Activated gamma-delta T cell treated with Interleukin-2 at 50 U/mL for 16 hours (primary cell): ENCODE data around the gene CCM2L.

Experiments used
- DNase-seq: peaks from one replicate; pipeline ENCODE4 v3.0.0-alpha.2; 2020

Gene CCM2L

DNA sequence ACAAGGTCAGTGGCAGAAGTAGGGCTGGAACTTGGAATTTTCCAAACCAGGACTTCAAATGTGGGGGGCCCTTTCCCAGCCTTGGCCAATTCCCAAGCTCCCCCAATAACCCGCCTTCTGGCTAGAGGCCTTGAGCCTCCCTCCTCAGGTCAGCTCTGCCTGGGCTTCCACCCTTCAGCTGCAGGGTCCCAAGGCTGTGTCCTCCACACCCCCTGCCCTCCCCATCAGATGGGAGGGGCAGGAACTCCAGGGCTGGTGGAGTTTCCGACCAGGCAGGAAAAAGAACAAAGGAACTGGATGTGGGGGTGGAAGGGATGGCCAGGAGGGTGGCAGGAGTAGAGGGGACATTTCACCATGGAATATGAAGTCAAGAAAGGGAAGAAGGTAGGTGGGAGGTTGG lies at the start of gene CCM2L:
CCM2L (plus strand) TSS at position 338 of the 400 bp plus-strand sequence; CDS start at position 355, 17 bp downstream.
- no peak for DNase-seq

DNA sequence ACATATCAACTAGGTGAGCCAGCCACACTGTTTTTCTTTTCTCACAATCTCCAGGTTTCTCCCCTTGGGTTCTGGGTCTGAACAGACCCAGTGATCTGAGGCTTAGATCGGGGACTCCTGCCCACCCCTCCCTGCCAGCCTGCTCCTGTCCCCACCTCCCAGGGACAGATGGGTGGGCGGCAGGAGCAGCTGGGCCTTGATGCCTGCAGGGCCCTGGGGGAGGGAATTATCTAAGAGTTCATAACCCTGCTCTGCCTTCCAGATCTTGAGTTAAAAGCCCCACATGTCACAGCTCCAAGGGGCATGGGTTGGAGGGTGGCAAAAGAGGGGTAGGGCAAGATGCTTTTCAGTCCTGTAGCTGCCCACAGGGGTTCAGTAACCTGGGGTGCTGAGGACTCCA lies 47.5 kb upstream of the CCM2L start:
- DNase-seq, result no peak

DNA sequence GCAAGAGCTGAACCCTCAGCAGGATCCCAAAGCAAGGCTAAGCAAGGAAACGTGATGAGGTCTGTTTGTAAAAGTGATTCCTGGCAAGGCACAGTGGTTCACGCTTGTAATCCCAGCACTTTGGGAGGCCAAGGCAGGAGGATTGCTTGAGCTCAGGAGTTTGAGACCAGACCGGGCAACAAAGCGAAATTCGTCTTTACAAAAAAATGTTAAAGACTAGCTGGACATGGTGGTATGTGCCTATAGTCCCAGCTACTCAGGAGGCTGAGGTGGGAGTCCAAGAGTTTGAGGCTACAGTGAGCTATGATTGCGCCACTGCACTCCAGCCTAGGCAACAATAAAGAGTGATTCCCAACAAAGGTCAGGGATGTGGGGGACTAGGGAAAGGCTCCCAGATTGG lies 46.3 kb upstream of the CCM2L start:
- no peak for DNase-seq

DNA sequence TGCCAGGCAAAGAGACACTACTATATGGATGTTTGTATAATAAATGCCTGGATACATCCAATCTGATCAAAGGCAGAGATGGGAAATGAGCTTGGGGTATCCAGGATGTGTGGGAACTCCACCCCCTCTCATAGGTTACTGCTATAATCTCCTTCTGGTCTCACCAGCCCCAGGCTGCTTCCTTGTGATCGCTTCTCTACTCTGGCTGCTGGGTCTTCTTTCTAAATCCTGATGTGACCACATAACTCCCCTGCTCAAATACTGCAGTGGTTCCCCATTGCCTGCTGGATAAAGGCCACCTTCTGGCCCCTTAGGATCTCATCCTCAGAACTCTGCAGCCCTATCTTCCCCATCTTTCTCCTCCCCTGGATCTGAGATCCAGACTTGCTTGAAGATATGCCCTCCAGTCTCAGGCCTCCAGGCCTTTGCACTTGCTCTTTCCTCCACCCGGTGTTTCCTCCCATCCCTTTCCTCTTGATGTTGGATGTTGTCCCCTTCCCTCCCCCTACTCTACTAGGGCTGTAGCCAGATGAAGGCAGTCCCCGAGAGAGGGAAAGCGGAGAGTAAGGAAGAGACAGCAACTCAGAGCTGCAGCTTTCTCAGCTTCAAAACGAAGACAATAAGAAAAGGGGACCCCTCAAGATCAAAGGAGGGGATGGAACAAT lies 43.1 kb upstream of the CCM2L start:
- no peak for DNase-seq

DNA sequence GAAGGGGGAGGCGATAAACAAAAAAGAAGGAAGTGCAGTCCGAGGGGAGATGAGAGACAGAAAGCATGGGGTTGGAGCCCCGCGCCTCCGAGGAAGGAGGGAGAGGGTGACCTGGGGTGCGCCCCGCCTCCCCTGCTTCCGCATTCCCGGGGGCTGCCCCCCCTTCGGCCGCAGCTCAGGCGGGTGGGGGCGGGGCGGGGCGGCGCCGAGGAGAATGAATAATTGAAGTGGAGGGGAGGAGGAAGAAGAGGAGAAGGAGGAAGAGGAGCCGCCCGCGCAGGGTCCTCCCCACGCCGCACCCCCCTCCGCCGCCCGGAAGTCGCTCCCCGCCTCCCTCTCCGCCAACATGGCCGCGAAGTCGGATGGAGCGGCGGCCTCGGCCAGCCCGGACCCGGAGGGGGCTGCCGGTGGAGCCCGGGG lies 42.4 kb upstream of the CCM2L start, which contains the start of gene XKR7:
XKR7 (plus strand) TSS at position 322 of the 420 bp plus-strand sequence; CDS start at position 347, 25 bp downstream.
- DNase-seq, result no peak

DNA sequence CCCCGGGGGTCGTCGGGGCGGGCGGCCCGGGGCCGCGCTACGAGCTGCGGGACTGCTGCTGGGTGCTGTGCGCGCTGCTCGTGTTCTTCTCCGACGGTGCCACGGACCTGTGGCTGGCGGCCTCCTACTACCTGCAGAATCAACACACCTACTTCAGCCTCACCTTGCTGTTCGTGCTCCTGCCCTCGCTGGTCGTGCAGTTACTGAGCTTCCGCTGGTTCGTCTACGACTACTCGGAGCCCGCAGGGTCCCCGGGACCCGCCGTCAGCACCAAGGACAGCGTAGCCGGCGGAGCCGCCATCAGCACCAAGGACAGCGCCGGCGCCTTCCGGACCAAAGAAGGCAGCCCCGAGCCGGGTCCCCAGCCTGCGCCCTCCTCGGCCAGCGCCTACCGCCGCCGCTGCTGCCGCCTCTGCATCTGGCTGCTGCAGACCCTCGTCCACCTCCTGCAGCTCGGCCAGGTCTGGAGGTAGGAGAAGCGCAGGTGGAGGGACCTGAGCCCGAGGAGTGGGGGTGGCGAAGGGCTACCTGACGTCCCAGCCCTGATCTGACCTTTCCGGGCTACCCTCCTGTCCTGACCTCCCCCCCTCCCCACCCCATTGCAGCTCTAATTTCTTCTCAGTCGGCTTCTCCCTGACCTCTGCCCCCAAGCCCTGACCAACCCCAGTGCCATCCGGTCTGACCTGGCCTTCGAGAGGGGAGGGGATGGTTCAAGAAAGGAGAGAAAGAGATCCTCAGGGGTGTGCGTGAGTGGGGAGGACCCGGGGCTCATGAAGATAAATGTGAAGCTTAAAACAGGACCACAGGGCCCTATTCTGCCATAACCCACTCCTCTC lies 41.7 kb upstream of the CCM2L start:
- peak; percentile 78 for DNase-seq

DNA sequence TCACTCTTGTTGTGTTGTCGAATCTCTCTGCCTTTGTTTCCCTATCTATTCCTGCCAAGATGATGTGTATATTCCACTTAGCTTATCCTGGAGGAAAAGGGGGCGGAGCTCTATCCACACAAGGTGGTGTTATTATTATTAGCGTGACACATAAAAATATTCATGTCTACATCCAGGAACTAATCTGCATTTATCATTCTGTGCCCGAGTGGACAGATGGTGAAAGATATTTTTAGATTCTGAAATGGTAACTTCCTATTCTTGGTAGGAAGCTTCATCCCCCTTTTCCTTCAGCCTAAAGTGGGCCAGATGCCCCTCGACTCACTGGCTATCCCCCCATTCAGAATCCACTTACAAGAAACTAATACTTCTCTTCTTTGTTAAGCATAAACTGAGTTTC lies 40.2 kb upstream of the CCM2L start:
- no peak for DNase-seq

DNA sequence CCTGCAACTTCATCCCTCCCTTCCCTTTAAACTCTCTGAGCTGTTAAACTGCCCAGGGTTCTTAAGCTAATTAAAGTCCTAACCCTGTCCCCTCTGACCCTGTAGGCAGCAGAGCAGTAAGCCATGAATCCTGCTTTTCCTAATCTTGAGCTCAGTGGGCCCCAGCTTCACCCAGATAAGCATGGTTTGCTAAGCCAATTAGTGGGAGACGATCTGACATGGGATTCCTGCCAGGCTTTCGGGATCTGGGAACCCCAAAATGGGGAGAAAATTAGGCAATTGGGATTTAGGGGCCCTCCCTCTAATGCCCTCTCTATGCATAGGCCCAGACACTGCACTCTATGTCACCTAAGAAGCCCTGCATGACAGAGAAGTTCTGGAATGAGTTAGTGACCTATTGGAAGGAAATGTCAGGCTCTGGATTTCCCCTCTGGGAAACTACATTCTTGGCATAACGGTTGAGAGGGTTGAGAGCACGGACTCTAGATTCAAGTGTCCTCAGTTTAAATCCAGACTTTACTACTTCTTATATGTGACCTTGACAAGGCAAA lies 37.7 kb upstream of the CCM2L start:
- DNase-seq, result no peak

DNA sequence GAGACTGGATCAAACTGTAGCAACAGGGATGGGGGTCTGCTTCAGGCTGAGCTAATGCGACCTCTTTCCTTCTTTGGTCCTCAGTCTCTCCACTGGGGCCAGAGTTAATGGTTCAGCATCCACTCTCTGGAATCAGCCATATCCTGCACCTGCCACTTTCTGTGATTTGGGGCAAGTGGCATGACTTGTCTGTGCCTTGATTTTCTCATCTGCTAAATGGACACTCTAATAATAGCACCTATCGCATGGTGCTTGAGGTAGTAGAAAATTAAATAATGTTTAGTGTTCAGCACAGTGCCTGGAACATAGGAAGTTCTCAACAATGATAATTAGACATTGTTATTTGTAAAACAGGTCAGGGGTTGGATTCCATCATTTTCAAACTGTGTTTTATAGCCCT lies 35.9 kb upstream of the CCM2L start:
- DNase-seq, result no peak

DNA sequence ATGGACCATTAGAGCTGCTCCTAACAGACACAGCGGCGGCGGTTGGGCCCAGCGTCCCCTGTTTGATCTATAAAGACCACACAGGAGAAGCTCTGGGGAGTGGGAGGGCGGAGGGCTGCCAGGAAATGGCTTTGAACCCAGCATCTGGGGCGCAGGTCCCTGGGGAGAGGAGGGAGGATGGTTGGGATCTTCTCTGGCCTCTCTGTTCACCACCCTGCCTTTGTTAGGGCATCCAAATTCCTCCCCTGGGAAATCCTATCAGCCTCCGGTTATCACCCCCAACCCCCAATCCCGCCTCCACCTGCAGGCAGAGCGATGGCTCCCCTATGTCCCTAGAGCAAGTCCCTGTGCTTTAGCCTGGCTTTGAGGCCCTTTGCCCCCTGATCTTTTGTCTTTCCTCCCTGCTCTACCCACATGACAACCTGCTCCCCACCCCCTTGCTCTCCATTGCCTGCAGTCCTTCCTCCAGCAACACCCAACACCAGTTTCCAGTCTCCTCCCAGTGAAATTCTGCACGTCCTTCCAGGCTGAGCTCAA lies 35.2 kb upstream of the CCM2L start:
- no peak for DNase-seq

DNA sequence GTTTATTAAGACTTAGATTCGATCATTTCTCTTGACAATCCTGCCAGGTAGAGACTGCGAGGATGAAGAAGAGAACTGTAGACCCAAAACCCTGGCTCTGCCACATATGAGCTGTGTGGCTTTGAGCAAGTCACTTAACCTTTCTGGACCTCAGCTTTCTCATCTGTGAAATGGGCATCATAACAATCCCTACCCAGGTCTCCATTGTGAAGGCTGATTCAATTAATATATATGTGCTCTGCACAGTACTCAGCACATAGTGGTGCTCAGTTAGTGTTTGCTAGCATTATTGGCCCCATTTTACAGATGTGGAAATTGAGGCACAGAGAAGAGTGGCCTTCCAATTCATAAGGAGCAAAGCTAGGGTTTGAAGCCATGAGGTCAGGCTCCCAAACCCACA lies 34.4 kb upstream of the CCM2L start:
- no peak for DNase-seq

DNA sequence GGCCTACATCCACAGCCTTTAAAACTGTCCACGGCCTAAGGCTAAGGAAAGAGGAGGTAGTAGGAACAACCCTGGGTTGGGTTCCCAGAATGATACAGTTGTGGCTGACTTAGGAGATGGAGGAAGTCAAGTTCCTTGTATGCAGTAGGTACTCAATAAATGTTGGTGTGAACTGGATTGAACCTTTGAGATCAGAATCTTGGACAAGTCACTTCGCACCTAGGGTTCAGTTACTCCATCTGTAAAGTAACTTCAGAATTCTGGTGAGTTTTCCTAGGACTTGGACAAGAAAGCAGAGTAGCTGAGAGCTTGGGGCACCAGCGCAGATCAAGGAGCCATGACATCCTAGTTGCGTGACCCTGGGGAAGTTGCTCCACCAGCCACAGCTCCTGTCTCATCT lies 33.2 kb upstream of the CCM2L start:
- no peak for DNase-seq

DNA sequence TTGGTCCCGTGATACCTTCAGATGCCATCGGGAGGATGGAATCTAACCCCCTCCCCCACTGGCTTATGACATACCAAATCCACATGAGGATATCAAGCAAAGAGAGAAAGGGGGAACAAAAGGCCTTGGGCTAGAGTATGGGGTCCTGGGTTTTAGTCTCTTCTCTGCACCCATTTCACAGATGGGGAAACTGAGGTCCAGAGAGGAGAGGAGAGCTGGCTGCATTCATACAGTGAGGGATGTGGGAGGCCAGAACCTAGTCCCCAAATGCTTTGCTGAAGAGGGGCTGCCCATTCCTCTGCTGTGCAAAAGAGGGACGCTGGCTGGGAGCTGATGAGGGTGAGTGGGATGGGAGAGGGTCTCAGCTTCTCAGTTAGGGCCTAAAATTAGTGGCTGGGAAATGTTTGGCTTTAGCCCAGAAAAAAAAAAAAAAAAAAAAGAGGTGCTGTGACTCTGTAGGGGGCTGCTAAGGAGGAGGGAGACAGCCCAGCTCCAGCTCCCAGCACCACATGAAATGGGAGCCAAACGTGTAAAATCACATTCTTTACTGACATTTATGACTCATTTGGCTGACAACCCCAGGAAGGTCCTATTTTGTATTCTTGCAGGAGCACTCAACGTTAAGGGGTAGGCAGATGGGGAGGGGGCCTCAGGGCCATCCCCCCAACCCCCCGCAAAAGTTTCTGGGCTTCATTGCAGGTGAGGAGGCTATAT lies 30.4 kb upstream of the CCM2L start:
- no peak for DNase-seq

DNA sequence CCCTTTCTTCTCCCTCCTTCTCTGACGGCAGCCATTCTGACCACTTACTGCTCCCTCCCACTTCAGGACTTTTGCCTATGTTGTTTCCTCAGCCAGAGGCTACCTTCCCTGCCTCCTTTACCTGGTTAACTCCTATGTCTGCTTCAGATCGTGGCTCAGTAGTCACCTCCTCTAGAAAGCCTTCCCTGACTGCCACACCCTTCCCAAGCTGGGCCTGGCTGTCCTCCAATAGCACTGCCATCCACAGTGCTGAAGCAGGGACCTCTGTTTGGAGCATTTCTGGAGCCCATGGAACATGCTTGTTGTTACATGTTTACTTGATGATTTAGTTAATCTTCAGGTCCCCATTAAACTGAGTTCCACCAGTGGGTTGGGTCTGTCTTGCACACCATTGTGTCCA lies 28.5 kb upstream of the CCM2L start:
- DNase-seq, result no peak

DNA sequence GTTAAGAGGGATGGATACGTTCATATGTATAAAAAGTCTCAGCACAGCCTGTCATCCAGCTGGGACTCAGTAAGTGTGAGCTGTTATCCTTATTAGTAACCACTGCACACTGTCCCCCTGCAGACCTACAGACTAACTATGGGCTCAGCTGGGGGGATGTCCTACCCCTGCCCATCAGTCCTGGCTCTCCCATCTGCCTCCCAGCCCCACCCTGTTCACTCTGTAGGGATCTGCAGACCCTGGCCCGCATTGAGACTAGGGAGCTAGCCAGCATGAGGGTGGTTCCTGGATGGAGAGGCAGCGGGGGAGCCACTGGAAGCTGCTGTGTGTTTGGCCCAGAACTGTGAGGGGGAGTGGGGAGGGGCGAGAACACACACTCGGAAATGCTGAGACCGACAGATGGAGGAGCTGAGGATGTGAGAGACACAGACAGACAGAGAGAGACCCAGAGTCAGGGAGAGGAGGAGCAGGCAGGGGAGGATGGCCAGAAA lies 25.2 kb upstream of the CCM2L start:
- no peak for DNase-seq

DNA sequence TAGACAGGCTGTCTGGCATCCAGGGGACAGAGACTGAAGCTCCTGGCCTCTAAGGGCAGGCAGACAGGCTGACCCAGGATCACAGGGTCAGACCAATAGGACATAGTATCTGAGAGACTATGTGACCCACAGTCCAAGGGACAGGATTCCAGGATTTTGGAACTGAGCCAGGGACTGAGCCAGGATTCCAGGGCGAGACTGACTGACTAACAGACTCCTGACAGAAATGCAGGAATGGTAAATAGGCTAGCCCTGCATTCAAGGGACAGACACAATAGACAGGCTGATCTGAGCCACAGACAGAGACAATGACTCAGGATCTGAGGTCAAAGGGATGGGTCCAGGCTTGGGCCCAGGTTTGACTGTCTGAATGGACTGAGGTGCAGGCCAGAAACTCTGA lies 22.5 kb upstream of the CCM2L start:
- DNase-seq, result no peak

DNA sequence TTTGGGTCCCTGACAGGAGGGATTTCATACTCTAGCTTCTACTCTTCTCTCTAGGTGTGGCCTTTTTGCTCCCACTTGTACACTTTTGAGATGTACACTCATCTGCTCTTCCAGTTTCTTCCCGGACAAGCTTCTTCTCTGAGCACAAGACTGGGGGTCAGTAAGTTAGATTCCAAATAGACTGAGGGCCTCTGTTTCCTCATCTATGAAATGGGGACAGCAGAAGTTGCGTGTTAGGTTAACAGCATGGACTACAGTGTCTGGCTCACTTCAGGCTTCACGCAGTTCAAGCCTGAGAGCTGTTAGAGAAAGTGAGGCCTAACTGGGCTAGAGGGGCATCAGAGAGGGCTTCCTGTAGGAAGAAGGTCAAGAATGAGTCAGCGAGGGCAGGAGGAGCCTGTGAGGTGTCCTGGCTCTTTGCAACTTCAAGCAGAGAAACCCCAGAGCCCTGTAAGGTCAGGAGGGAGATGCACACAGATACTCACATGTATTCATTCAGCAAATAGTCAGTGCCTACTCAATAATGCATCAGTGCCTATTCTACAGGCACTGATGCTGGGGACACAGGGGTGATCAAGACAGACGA lies 21.7 kb upstream of the CCM2L start:
- DNase-seq, result no peak

DNA sequence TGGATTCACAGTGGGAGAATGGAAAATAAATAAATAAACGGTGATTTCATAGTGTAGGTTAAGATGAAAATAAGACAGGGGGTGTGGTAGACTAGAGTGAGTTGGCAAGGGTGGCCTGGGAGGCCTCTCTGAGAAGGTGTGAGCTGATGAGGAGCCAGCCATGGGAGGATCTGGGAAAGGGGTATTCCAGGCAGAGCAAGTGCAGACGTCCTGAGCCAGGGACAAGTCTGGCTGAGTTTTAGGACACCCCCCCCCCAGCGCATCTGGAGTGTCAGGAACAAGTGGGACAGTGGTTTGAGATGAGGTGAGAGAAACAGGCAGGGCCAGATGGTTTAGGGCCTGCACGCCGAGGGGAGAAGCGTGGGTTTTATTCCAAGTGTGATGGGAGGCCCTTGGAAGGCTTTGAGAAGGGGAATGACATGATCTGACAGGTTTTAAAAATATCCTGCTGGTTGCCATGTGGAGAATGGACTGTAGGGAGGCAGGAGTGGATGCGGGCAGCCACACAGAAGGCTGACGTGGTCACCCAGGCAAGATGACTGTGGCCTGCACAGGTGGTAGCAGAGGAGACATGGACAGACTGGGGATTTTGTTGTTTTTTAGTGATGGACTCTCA lies 21.1 kb upstream of the CCM2L start:
- DNase-seq, result no peak

DNA sequence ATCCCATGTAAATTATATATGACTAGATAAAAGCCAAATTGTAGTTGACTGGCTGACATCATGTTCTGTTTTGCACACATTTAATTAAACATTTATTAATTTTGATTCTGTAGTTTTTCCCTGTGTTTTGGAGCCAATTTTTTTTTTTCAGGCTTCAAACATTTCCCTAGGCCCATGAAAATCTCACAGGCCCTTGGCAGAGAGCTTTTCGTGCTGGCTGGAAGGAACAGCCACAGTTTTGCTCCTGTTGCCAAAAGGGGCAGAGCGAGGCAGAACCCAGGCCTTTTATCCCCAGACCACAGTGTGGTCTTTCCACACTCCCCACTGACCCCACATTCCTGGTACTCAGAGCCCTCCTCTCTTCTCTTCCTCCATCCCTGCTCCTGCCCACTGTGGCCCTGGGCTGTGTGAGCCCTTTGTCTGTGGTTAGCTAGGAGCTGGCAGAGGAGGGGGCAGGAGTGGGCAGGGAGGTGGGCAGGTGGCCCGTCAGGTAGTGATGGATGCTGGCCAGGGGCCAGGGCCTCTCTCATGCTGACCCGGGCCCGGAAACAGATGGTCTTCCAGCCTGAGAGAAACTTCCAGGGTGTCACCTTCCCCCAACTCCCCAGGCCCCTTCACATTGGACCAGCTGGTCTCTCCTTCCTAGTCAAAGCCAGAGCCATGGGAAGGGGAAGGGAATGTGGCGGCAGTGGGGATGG lies 19.4 kb upstream of the CCM2L start:
- no peak for DNase-seq

DNA sequence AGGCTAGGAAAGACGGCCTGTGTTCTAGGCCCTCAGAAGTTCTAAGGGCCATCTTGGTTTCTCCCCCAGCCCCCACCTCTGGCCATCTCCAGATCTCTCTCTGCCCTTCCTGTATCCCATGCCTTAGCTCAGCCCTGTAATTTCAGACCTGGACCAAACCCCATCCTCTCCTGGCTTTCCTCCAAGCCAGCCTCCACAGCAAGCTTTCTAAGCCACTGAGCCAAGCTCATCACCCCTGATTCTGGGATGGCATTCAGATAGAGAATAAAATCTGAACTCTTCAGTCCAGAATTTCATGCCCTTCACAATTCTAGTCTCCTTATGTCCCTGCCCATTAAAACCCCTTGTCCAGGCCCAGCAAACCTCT lies 18.9 kb upstream of the CCM2L start:
- DNase-seq, result no peak

DNA sequence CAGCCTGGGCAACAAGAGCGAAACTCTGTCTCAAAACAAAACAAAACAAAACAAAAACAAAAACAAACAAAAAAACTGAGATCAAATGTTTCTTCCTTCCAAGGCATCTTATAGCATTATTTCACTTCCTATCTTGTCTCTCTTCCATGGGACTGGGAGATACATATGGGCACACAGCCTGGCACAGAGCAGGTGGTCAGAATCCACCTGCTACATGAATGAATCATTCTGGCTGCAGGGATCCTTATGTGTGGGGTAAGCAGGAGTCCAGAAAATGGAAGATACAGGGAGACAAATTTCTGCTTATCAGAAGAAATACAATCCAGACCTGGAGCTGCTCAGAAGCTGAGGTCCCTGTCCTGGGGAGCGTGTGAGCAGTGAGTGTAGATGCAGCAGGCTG lies 18.2 kb upstream of the CCM2L start:
- no peak for DNase-seq

DNA sequence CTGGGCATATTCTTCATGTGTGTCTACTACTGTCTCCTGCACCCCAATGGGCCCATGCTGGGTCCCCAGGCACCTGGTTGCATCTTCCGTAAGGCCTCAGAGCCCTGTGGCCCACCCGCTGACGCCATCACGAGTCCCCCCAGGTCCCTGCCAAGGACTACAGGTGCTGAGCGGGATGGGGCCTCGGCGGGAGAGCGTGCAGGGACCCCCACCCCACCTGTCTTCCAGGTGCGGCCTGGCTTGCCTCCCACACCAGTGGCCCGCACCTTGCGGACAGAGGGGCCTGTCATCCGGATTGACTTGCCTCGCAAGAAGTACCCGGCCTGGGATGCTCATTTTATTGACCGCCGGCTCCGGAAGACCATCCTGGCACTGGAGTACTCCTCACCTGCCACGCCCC lies 13.2 kb upstream of the CCM2L start:
- DNase-seq, result no peak
